IMR-90 (cell line): ENCODE data around the gene TINAG. TPM values are rescaled to one million over a fixed set of nuclear protein-coding genes. Genes with fewer than 3 reads are reported as not detected.

Source experiments
- ATAC-seq: fragments of 200-7000 bp; cut with Tn5 transposase; 2 replicates; pipeline ENCODE4 v1.9.1; 2020; ENCODE audit warnings: low read depth, mild to moderate bottlenecking, moderate library complexity
- BruUV-seq: library from RNA; stranded (reverse); fragments of 400-500 nt; replicated peaks from 2 replicates; lab custom pipeline; 2021; lab: Mats Ljungman, UMichigan
- CTCF ChIA-PET: fragments of 300-600 bp; formaldehyde crosslinking; extraction: SDS; loops from one replicate; lab custom pipeline; 2021; ENCODE audit warnings: antibody characterized with exemption; lab: Yijun Ruan, JAX
- POLR2A ChIA-PET: fragments of 300-600 bp; sonication (Branson Sonifier 250); formaldehyde crosslinking; loops from one replicate; lab custom pipeline; 2022; ENCODE audit warnings: antibody characterized with exemption; ENCODE audit not compliant: unreplicated experiment; lab: Charles Lee
- DNase-seq: peaks from one replicate; pipeline ENCODE4 v3.0.0; 2013
- H2AFZ ChIP-seq: replicated peaks from 2 replicates; pipeline ENCODE3; 2013; ENCODE audit warnings: low read length, mild to moderate bottlenecking; ENCODE audit not compliant: poor library complexity
- H2AK5ac ChIP-seq: 2 replicates; pipeline ENCODE4 v1.6.1; 2013; ENCODE audit warnings: low read depth, low read length, inconsistent platforms
- H2AK9ac ChIP-seq: replicated peaks from 2 replicates; pipeline ENCODE3; 2013; ENCODE audit warnings: mild to moderate bottlenecking, low read depth, low read length, moderate library complexity; ENCODE audit not compliant: poor library complexity
- H2BK120ac ChIP-seq: 2 replicates; pipeline ENCODE4 v1.6.1; 2013; ENCODE audit warnings: low read depth, low read length, inconsistent platforms
- H2BK15ac ChIP-seq: 3 replicates; pipeline ENCODE4 v1.6.1; 2013; ENCODE audit warnings: low read depth, low read length, inconsistent platforms
- H2BK20ac ChIP-seq: 2 replicates; pipeline ENCODE4 v1.6.1; 2013; ENCODE audit warnings: low read depth, mild to moderate bottlenecking, inconsistent platforms, low read length, moderate library complexity
- H2BK5ac ChIP-seq: 2 replicates; pipeline ENCODE4 v1.6.1; 2013; ENCODE audit warnings: mild to moderate bottlenecking, low read depth, low read length, inconsistent platforms; ENCODE audit not compliant: poor library complexity, severe bottlenecking
- H3K14ac ChIP-seq: replicated peaks from 2 replicates; pipeline ENCODE4 v1.6.1; 2013; ENCODE audit warnings: low read depth, low read length, inconsistent platforms
- H3K18ac ChIP-seq: 2 replicates; pipeline ENCODE4 v1.6.1; 2013; ENCODE audit warnings: low read depth, low read length, control low read depth
- H3K23ac ChIP-seq: 2 replicates; pipeline ENCODE4 v1.6.1; 2013; ENCODE audit warnings: low read depth, low read length, inconsistent platforms
- H3K27ac ChIP-seq: 2 replicates; pipeline ENCODE4 v1.5.1; 2013; ENCODE audit warnings: mild to moderate bottlenecking, control low read depth, low read length; ENCODE audit not compliant: insufficient read depth
- H3K27me3 ChIP-seq: 2 replicates; pipeline ENCODE4 v1.6.1; 2013; ENCODE audit warnings: low read length; ENCODE audit not compliant: control insufficient read depth, insufficient read depth
- H3K36me3 ChIP-seq: 2 replicates; pipeline ENCODE4 v1.6.1; 2013; ENCODE audit warnings: low read length, mixed read lengths; ENCODE audit not compliant: control insufficient read depth, insufficient read depth
- H3K4ac ChIP-seq: 2 replicates; pipeline ENCODE4 v1.6.1; 2013; ENCODE audit warnings: low read depth, low read length, inconsistent platforms
- H3K4me1 ChIP-seq: 2 replicates; pipeline ENCODE4 v1.6.1; 2013; ENCODE audit warnings: low read length, mixed read lengths; ENCODE audit not compliant: control insufficient read depth, insufficient read depth
- H3K4me2 ChIP-seq: 2 replicates; pipeline ENCODE4 v1.6.1; 2013; ENCODE audit warnings: low read depth, mild to moderate bottlenecking, control low read depth, low read length, moderate library complexity
- H3K4me3 ChIP-seq: 2 replicates; pipeline ENCODE4 v1.5.1; 2013; ENCODE audit warnings: low read depth, mild to moderate bottlenecking, control low read depth, low read length, moderate library complexity; ENCODE audit not compliant: insufficient read depth
- H3K56ac ChIP-seq: 2 replicates; pipeline ENCODE4 v1.6.1; 2013; ENCODE audit warnings: low read length, inconsistent platforms; ENCODE audit not compliant: insufficient read depth; ENCODE audit errors: extremely low read depth
- H3K79me1 ChIP-seq, 2 experiments: 2 replicates each; pipeline ENCODE4 v1.6.1; 2013; ENCODE audit warnings: low read length in 2 of 2, inconsistent platforms in 1 of 2, low read depth in 1 of 2
- H3K9ac ChIP-seq: 2 replicates; pipeline ENCODE4 v1.6.1; 2013; ENCODE audit warnings: low read depth, low read length, control low read depth
- H3K9me1 ChIP-seq: 2 replicates; pipeline ENCODE4 v1.6.1; 2013; ENCODE audit warnings: low read length, inconsistent platforms; ENCODE audit not compliant: insufficient read depth
- H3K9me3 ChIP-seq: 2 replicates; pipeline ENCODE4 v1.6.1; 2013; ENCODE audit warnings: low read length; ENCODE audit not compliant: control insufficient read depth, insufficient read depth
- H4K20me1 ChIP-seq: 2 replicates; pipeline ENCODE4 v1.6.1; 2013; ENCODE audit warnings: low read length, inconsistent platforms; ENCODE audit not compliant: insufficient read depth
- H4K5ac ChIP-seq: 2 replicates; pipeline ENCODE4 v1.6.1; 2013; ENCODE audit warnings: mild to moderate bottlenecking, low read depth, low read length, control low read depth
- H4K8ac ChIP-seq, 2 experiments: 2 replicates each; pipeline ENCODE4 v1.6.1; 2013; ENCODE audit warnings: low read depth in 2 of 2, low read length in 2 of 2, control low read depth in 1 of 2, inconsistent platforms in 1 of 2
- H4K91ac ChIP-seq: 2 replicates; pipeline ENCODE4 v1.6.1; 2013; ENCODE audit warnings: low read depth, low read length, inconsistent platforms; ENCODE audit not compliant: insufficient read depth
- CEBPB ChIP-seq: IDR thresholded peaks from 2 replicates; pipeline ENCODE4 v1.6.1; 2012; ENCODE audit warnings: low read depth, low read length, improper control_type of control experiment
- CHD1 ChIP-seq: IDR thresholded peaks from 2 replicates; pipeline ENCODE4 v1.6.1; 2012; ENCODE audit warnings: low read depth, low read length, improper control_type of control experiment
- ELK1 ChIP-seq: fragments of 150-350 bp; IDR thresholded peaks from 2 replicates; pipeline ENCODE4 v1.6.1; 2016; ENCODE audit warnings: low read depth, mild to moderate bottlenecking, low read length, moderate library complexity, borderline replicate concordance
- MAZ ChIP-seq: IDR thresholded peaks from 2 replicates; pipeline ENCODE4 v1.6.1; 2012; ENCODE audit warnings: low read depth, mild to moderate bottlenecking, low read length, improper control_type of control experiment, moderate library complexity, borderline replicate concordance
- MXI1 ChIP-seq: IDR thresholded peaks from 2 replicates; pipeline ENCODE4 v1.6.1; 2012; ENCODE audit warnings: low read depth, mild to moderate bottlenecking, low read length, moderate library complexity, borderline replicate concordance
- NFE2L2 ChIP-seq: fragments of 150-350 bp; IDR thresholded peaks from 2 replicates; pipeline ENCODE4 v1.6.1; 2016; ENCODE audit warnings: low read depth, mild to moderate bottlenecking, low read length
- RAD21 ChIP-seq: IDR thresholded peaks from 2 replicates; pipeline ENCODE4 v1.6.1; 2012; ENCODE audit warnings: low read length, improper control_type of control experiment
- RCOR1 ChIP-seq: IDR thresholded peaks from 2 replicates; pipeline ENCODE4 v1.6.1; 2012; ENCODE audit warnings: mild to moderate bottlenecking, low read length, improper control_type of control experiment; ENCODE audit not compliant: insufficient replicate concordance
- SMC3 ChIP-seq: fragments of 150-350 bp; IDR thresholded peaks from 2 replicates; pipeline ENCODE4 v1.6.1; 2016; ENCODE audit warnings: low read depth, mild to moderate bottlenecking, antibody characterized with exemption, low read length, moderate library complexity
- WGBS, 2 experiments: methylation state at CpG; one replicate each; pipeline versions ENCODE4 v1.1.5 to v1.1.7; 2013; ENCODE audit warnings: missing lambda C conversion rate in 2 of 2; ENCODE audit not compliant: insufficient read length in 1 of 2; ENCODE audit errors: extremely low coverage in 2 of 2; 5-methylcytosine and 5-hydroxymethylcytosine counted together
- dilution Hi-C: fragments of 300-500 bp; cut with HindIII; formaldehyde crosslinking; loops from one replicate; pipeline ENCODE4 v1.14.3; 2018; ENCODE audit warnings: low sequenced_read_pairs; ENCODE audit not compliant: unreplicated experiment
- in situ Hi-C: fragments of 300-500 bp; cut with MboI; formaldehyde crosslinking; loops from 3 replicates; pipeline ENCODE4 v1.14.3; 2019; ENCODE audit warnings: low sequenced_read_pairs, inconsistent platforms, mixed read lengths
- intact Hi-C: fragments of 100-400 bp; cut with micrococcal nuclease; formaldehyde crosslinking; loops from 2 replicates; pipeline ENCODE4 v1.10.0; 2022
- polyA plus RNA-seq, 3 experiments: library from polyadenylated mRNA; depleted of rRNA; stranded (reverse); fragments of >200 nt; gene quantifications; 2 replicates each; pipeline ENCODE4 v1.2.3, GENCODE V29; 2012; ENCODE audit warnings: low replicate concordance in 1 of 3
- total RNA-seq: library from RNA; depleted of rRNA; stranded (reverse); fragments of >200 nt; gene quantifications from 2 replicates; pipeline ENCODE4 v1.2.3, GENCODE V29; 2012
- TF ChIP-seq, protein P1 (sequence below): conservative IDR thresholded peaks from 2 replicates; pipeline ENCODE4 v1.5.1; 2012; ENCODE audit warnings: mild to moderate bottlenecking, low read depth, low read length, improper control_type of control experiment

The TINAG gene
- total and polyA plus RNA-seq, 2 of the 4 experiments (the other 2 are of a cell fraction), result not detected

DNA sequence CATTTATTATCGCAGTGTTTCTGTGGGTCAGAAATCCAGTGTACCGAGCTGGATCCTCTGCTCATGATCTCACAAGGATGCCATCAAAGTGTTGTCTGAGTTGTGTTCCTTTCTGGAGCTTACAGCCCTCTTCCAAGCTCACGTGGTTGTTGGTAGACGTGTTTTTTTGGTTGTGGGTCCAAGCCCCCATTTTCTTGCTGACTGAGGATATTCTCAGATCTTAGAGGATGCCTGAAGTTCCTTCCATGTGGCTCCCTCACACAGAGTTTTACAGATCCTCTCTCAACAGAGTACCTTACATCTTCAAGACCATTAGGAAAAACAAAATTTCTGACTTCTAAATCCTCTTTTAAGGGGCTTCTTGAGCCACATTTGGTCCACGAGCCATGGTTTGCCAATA, 78.1 kb downstream of the TINAG start:
- Histone ChIP-seq H2BK120ac (no peak overlapping the region), H4K20me1 (no peaks in the 10 kb centered on the region), H2BK15ac (no peak overlapping the region), H3K14ac (no peak overlapping the region), H3K9me1 (no peaks in the 10 kb centered on the region), H2AK5ac (no peak overlapping the region), H2BK20ac (no peak overlapping the region), H3K4me3 (no peak overlapping the region), H3K79me1 (no peaks in the 10 kb centered on the region), H4K5ac (no peak overlapping the region), H3K4me1 (no peaks in the 10 kb centered on the region; the same call in 1 of the 2 replicates), H2AFZ (no peak overlapping the region), H4K91ac (no peak overlapping the region), H2AK9ac (no peak overlapping the region), H3K36me3 (no peaks in the 10 kb centered on the region), H3K18ac (no peak overlapping the region), H3K27me3 (no peaks in the 10 kb centered on the region), H3K4ac (no peak overlapping the region), H3K56ac (no peak overlapping the region), H3K4me2 (no peak overlapping the region), H3K27ac (no peak overlapping the region), H3K23ac (no peak overlapping the region), H2BK5ac (no peak overlapping the region), H4K8ac (no peak overlapping the region), H3K9me3 (no peaks in the 10 kb centered on the region), H3K9ac (no peak overlapping the region)
- ChIA-PET CTCF (no interaction called here), POLR2A (no interaction called here)
- no peak for TF ChIP-seq MXI1
- TF ChIP-seq ELK1, result no peak
- TF ChIP-seq SMC3, result no peak
- TF ChIP-seq CHD1, result no peak
- TF ChIP-seq RCOR1, result no peak
- TF ChIP-seq MAZ, result no peak
- TF ChIP-seq, protein P1, sequence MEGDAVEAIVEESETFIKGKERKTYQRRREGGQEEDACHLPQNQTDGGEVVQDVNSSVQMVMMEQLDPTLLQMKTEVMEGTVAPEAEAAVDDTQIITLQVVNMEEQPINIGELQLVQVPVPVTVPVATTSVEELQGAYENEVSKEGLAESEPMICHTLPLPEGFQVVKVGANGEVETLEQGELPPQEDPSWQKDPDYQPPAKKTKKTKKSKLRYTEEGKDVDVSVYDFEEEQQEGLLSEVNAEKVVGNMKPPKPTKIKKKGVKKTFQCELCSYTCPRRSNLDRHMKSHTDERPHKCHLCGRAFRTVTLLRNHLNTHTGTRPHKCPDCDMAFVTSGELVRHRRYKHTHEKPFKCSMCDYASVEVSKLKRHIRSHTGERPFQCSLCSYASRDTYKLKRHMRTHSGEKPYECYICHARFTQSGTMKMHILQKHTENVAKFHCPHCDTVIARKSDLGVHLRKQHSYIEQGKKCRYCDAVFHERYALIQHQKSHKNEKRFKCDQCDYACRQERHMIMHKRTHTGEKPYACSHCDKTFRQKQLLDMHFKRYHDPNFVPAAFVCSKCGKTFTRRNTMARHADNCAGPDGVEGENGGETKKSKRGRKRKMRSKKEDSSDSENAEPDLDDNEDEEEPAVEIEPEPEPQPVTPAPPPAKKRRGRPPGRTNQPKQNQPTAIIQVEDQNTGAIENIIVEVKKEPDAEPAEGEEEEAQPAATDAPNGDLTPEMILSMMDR, result no peak
- TF ChIP-seq NFE2L2, result no peak
- no peak for TF ChIP-seq RAD21
- no peak for TF ChIP-seq CEBPB
- ATAC-seq (no peak), DNase-seq (no peak)
- dilution Hi-C loops (no loop called here), intact Hi-C loops (no loop called here), in situ Hi-C loops (no loop called here)
- no TSS peak for BruUV-seq
- WGBS, 2 experiments, result no CpG with 5 or more reads among the region's 5 CpGs
